Tibial nerve (tissue), 4 donors: Measurements from ENCODE around the gene PPT2.

ENCODE experiments used
- CTCF ChIP-seq, 5 experiments: fragments of 200-600 bp in 3 of 5; fragments of 450-650 bp in 2 of 5; sonication (generic) in 3 of 5; IDR thresholded peaks; one replicate each; pipeline ENCODE4 v1.5.1; 2016 to 2019; ENCODE audit warnings: antibody characterized with exemption in 5 of 5, mild to moderate bottlenecking in 3 of 5, moderate library complexity in 2 of 5
- EP300 ChIP-seq, 2 donors: sonication (generic); formaldehyde crosslinking; IDR thresholded peaks; one replicate each; pipeline ENCODE4 v1.6.1; 2017; ENCODE audit warnings: antibody characterized with exemption in 2 of 2, mild to moderate bottlenecking in 1 of 2
- POLR2A ChIP-seq, 2 donors: fragments of 450-650 bp; IDR thresholded peaks; one replicate each; pipeline ENCODE4 v1.6.1; 2017; ENCODE audit warnings: antibody characterized with exemption in 2 of 2, mild to moderate bottlenecking in 2 of 2, moderate library complexity in 2 of 2

GRCh38 chr6:32171234-32171633, 17.3 kb downstream of the PPT2 start:
- TF ChIP-seq POLR2A (IDR thresholded peaks at IDR 0.05) (no peak), CTCF (IDR thresholded peaks at IDR 0.05) (no peak), EP300 (IDR thresholded peaks at IDR 0.05) (no peak)
